CD8-positive, alpha-beta memory T cell (primary cell): ENCODE measurements around the gene RAB31. TPM values are rescaled to one million over a fixed set of nuclear protein-coding genes. Genes with fewer than 3 reads are reported as not detected.
"Not testable (repeated sequence)": the region's sequence is repeated elsewhere in the genome, so short reads cannot be mapped to it uniquely, and the experiment has no call there.

Experiments used
- CTCF ChIA-PET: fragments of 350-600 bp; sonication (Branson Sonifier 250); formaldehyde crosslinking; loops from one replicate; lab custom pipeline; 2021; ENCODE audit warnings: antibody characterized with exemption; lab: Charles Lee
- POLR2A ChIA-PET: fragments of 350-600 bp; sonication (Branson Sonifier 250); formaldehyde crosslinking; loops from one replicate; lab custom pipeline; 2021; ENCODE audit warnings: antibody characterized with exemption; lab: Charles Lee
- DNase-seq, 5 donors: peaks; one replicate each; pipeline versions ENCODE4 v3.0.0 to v3.0.0-alpha.2; 2020 to 2022; ENCODE audit warnings: mixed read lengths in 1 of 5
- H3K27ac ChIP-seq: one replicate; pipeline ENCODE4 v1.7.0; 2013; ENCODE audit warnings: low read depth, mild to moderate bottlenecking, low read length, moderate library complexity
- H3K27me3 ChIP-seq: 2 replicates; pipeline ENCODE4 v1.7.0; 2013; ENCODE audit warnings: low read length, mild to moderate bottlenecking; ENCODE audit not compliant: insufficient read depth, poor library complexity, severe bottlenecking
- H3K36me3 ChIP-seq: 2 replicates; pipeline ENCODE4 v1.7.0; 2013; ENCODE audit warnings: mild to moderate bottlenecking, low read length, moderate library complexity; ENCODE audit not compliant: insufficient read depth
- H3K4me1 ChIP-seq: 2 replicates; pipeline ENCODE4 v1.7.0; 2013; ENCODE audit warnings: mild to moderate bottlenecking, low read length, moderate library complexity; ENCODE audit not compliant: insufficient read depth
- H3K4me3 ChIP-seq: 2 replicates; pipeline ENCODE4 v1.7.0; 2013; ENCODE audit warnings: mild to moderate bottlenecking, low read length
- H3K9me3 ChIP-seq: 2 replicates; pipeline ENCODE4 v1.7.0; 2013; ENCODE audit warnings: mild to moderate bottlenecking, low read length
- H3K27ac Mint-ChIP-seq, 8 donors: one replicate each; pipeline ENCODE4 v1.8.0; 2020 to 2021; ENCODE audit warnings: mixed read lengths in 8 of 8, mild to moderate bottlenecking in 6 of 8, inconsistent platforms in 3 of 8, moderate library complexity in 3 of 8
- H3K27me3 Mint-ChIP-seq, 2 donors: one replicate each; pipeline ENCODE4 v1.8.0; 2020 to 2021; ENCODE audit warnings: mixed read lengths in 2 of 2, mild to moderate bottlenecking in 1 of 2, moderate library complexity in 1 of 2
- H3K36me3 Mint-ChIP-seq, 3 donors: one replicate each; pipeline ENCODE4 v1.8.0; 2020 to 2021; ENCODE audit warnings: mixed read lengths in 3 of 3, inconsistent platforms in 1 of 3, mild to moderate bottlenecking in 1 of 3
- H3K4me1 Mint-ChIP-seq, 3 donors: one replicate each; pipeline ENCODE4 v1.8.0; 2020 to 2021; ENCODE audit warnings: mixed read lengths in 3 of 3, inconsistent platforms in 1 of 3, mild to moderate bottlenecking in 1 of 3
- H3K4me3 Mint-ChIP-seq, 7 donors: one replicate each; pipeline ENCODE4 v1.8.0; 2020 to 2021; ENCODE audit warnings: mixed read lengths in 7 of 7, mild to moderate bottlenecking in 6 of 7, moderate library complexity in 4 of 7, inconsistent platforms in 2 of 7
- H3K9me3 Mint-ChIP-seq, 5 donors: one replicate each; pipeline ENCODE4 v1.8.0; 2020 to 2022; ENCODE audit warnings: mixed read lengths in 5 of 5, mild to moderate bottlenecking in 3 of 5, moderate library complexity in 2 of 5, inconsistent platforms in 1 of 5
- polyA plus RNA-seq: library from polyadenylated mRNA; unstranded; fragments of 300-500 nt; fragmentation: Illumina TruSeq; gene quantifications from one replicate; pipeline ENCODE4 v1.2.3, GENCODE V29; 2021
- total RNA-seq, 2 experiments: library from RNA; stranded (reverse); gene quantifications; one replicate each; pipeline ENCODE4 v1.2.3, GENCODE V29; 2021

Gene RAB31
- total and polyA plus RNA-seq, 3 experiments from 2014 or later = 0.57 to 4.7 (median 1.1) TPM

DNA sequence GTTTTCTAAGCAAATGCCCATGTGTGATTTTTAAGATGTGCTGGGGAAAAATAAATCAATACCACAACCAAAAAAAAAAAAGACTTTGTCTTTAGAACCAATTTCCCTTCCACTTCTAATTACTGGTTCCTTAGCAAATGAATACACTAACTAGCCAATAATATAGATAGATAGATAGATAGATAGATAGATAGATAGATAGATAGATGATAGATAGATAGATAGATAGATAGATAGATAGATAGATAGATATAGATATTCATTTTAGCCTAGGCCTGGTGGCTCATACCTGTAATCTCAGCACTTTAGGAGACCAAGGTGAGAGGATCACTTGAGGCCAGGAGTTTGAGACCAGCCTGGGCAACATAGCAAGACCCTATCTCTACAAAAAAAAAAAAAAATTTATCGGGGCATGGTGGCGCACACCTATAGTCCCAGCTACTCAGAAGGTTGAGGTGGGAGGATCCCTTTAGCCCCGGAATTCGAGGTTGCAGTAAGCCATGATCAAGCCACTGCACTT, 149.4 kb downstream of the RAB31 start:
- H3K36me3 ChIP-seq, H3K4me3 ChIP-seq, H3K9me3 Mint-ChIP-seq, H3K4me1 ChIP-seq, H3K9me3 ChIP-seq, H3K4me1 Mint-ChIP-seq, H3K36me3 Mint-ChIP-seq, DNase-seq, CTCF ChIA-PET, H3K27ac Mint-ChIP-seq, H3K4me3 Mint-ChIP-seq, POLR2A ChIA-PET, H3K27me3 ChIP-seq, H3K27ac ChIP-seq: not testable (repeated sequence)
- peaks cover 2 to 11% of the 10 kb centered on the region in 2 donors for H3K27me3 Mint-ChIP-seq

GRCh38 chr18:9858642-9859041, 150.5 kb downstream of the RAB31 start:
- ChIA-PET CTCF (no interaction called here), POLR2A (no interaction called here)
- no peaks in the 10 kb centered on the region for H3K36me3 ChIP-seq
- H3K27ac ChIP-seq = no peak overlapping the region
- no peak overlapping the region for H3K27ac Mint-ChIP-seq
- no peaks in the 10 kb centered on the region for H3K27me3 ChIP-seq
- DNase-seq = no peak
- no peaks in the 10 kb centered on the region for H3K9me3 ChIP-seq
- H3K4me3 ChIP-seq = no peak overlapping the region
- no peaks in the 10 kb centered on the region for H3K9me3 Mint-ChIP-seq
- no peaks in the 10 kb centered on the region for H3K4me1 ChIP-seq
- H3K27me3 Mint-ChIP-seq = peaks cover 5 to 11% of the 10 kb centered on the region in 2 donors
- H3K4me3 Mint-ChIP-seq = no peak overlapping the region
- no peaks in the 10 kb centered on the region for H3K4me1 Mint-ChIP-seq
- no peaks in the 10 kb centered on the region for H3K36me3 Mint-ChIP-seq

- Mint-ChIP-seq H3K36me3 (no peaks in the 10 kb centered on the region), H3K4me3 (no peak overlapping the region)
Observed at GRCh38 chr18:9859232-9859631, 151.1 kb downstream of the RAB31 start.

GRCh38 chr18:9860682-9861081, 152.6 kb downstream of the RAB31 start:
- Mint-ChIP-seq H3K4me1 (no peaks in the 10 kb centered on the region), H3K9me3 (peaks cover 7 to 10% (median 9%) of the 10 kb centered on the region in 5 donors), H3K4me3 (no peak overlapping the region), H3K27ac (no peak overlapping the region), H3K36me3 (peaks cover 0 to 3% (median 0%) of the 10 kb centered on the region in 3 donors), H3K27me3 (peaks cover 10 to 13% of the 10 kb centered on the region in 2 donors)
- Histone ChIP-seq H3K27me3 (no peaks in the 10 kb centered on the region), H3K4me1 (no peaks in the 10 kb centered on the region), H3K4me3 (no peak overlapping the region), H3K9me3 (no peaks in the 10 kb centered on the region), H3K27ac (no peak overlapping the region), H3K36me3 (no peaks in the 10 kb centered on the region)
- DNase-seq = no peak
- ChIA-PET POLR2A (no interaction called here), CTCF (no interaction called here)

More at GRCh38 chr18:9859232-9859631, 151.1 kb downstream of the RAB31 start:
- CTCF ChIA-PET = no interaction called here
- POLR2A ChIA-PET = no interaction called here
- H3K27ac ChIP-seq = no peak overlapping the region
- no peak for DNase-seq
- no peaks in the 10 kb centered on the region for H3K4me1 ChIP-seq
- no peaks in the 10 kb centered on the region for H3K9me3 ChIP-seq
- no peaks in the 10 kb centered on the region for H3K4me1 Mint-ChIP-seq
- H3K27me3 Mint-ChIP-seq = peaks cover 10 to 14% of the 10 kb centered on the region in 2 donors
- no peak overlapping the region for H3K4me3 ChIP-seq
- no peak overlapping the region for H3K27ac Mint-ChIP-seq
- no peaks in the 10 kb centered on the region for H3K9me3 Mint-ChIP-seq
- no peaks in the 10 kb centered on the region for H3K36me3 ChIP-seq
- no peaks in the 10 kb centered on the region for H3K27me3 ChIP-seq

DNA sequence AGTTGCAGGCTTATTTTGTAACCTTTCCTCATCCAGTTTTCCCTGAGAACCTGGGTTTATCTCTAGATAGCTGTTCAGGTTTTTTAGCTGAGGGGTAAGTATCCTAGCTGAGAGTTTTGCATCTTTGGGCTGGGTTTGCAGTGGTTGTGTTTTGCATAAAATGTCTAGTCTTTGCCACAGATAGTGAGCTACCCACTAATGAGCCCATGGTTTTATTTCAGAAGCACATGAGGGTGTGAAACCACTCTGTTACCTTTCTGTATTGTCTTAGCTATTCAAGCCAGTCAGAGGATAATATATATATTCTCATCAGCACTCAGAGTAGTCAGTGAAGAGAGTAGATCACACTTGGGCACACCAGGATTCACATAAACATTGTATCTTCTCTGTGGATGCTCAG, 153.1 kb downstream of the RAB31 start:
- ChIA-PET CTCF (no interaction called here), POLR2A (no interaction called here)
- Mint-ChIP-seq H3K9me3 (peaks cover 12 to 14% (median 14%) of the 10 kb centered on the region in 5 donors), H3K27ac (no peak overlapping the region), H3K27me3 (peaks cover 11 to 17% of the 10 kb centered on the region in 2 donors), H3K4me3 (no peak overlapping the region), H3K36me3 (peaks cover 0 to 8% (median 0%) of the 10 kb centered on the region in 3 donors), H3K4me1 (no peaks in the 10 kb centered on the region)
- no peaks in the 10 kb centered on the region for H3K36me3 ChIP-seq
- no peak overlapping the region for H3K4me3 ChIP-seq
- H3K27ac ChIP-seq = no peak overlapping the region
- H3K4me1 ChIP-seq = no peaks in the 10 kb centered on the region
- DNase-seq = no peak
- no peaks in the 10 kb centered on the region for H3K27me3 ChIP-seq
- no peaks in the 10 kb centered on the region for H3K9me3 ChIP-seq

DNA sequence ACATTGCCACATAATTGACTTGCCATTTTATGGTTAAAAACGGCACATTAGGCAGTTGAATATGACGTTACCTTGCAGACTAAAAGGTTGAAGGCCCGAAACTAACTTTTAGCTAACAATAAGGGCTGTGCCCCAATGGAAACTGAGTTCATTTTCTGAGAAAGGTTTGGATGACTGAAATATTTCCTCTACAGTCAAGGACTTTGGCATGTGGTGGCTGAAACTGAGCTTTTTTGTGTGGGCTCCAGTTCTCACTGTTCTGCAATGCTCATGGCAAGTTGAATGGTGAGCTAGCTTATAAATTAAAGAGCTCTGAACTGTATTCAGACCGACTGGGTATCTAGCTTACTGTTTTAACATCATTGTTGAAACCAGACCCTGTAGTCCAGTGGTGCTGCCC, 153.8 kb downstream of the RAB31 start:
- peaks cover 0 to 8% (median 0%) of the 10 kb centered on the region in 3 donors for H3K36me3 Mint-ChIP-seq
- DNase-seq = no peak
- no peak overlapping the region for H3K27ac Mint-ChIP-seq
- Histone ChIP-seq H3K27ac (no peak overlapping the region), H3K4me1 (no peaks in the 10 kb centered on the region), H3K36me3 (no peaks in the 10 kb centered on the region), H3K4me3 (no peak overlapping the region), H3K27me3 (no peaks in the 10 kb centered on the region), H3K9me3 (no peaks in the 10 kb centered on the region)
- peaks cover 13 to 17% of the 10 kb centered on the region in 2 donors for H3K27me3 Mint-ChIP-seq
- H3K4me3 Mint-ChIP-seq = no peak overlapping the region
- CTCF ChIA-PET = interaction anchor here (0.9 kb wide), 1 partner anchor 12 kb away, joined by 3 read pairs; no protein-coding TSS in a partner anchor
- peaks cover 13 to 21% (median 15%) of the 10 kb centered on the region in 5 donors for H3K9me3 Mint-ChIP-seq
- POLR2A ChIA-PET = no interaction called here
- no peaks in the 10 kb centered on the region for H3K4me1 Mint-ChIP-seq

- no peak for DNase-seq
- Mint-ChIP-seq H3K27ac (no peak overlapping the region), H3K4me1 (no peaks in the 10 kb centered on the region), H3K27me3 (peaks cover 14 to 17% of the 10 kb centered on the region in 2 donors), H3K4me3 (no peak overlapping the region), H3K9me3 (peaks cover 13 to 23% (median 17%) of the 10 kb centered on the region in 5 donors), H3K36me3 (peaks cover 0 to 8% (median 0%) of the 10 kb centered on the region in 3 donors)
- no peaks in the 10 kb centered on the region for H3K27me3 ChIP-seq
- no peaks in the 10 kb centered on the region for H3K9me3 ChIP-seq
- no peaks in the 10 kb centered on the region for H3K36me3 ChIP-seq
- H3K27ac ChIP-seq = no peak overlapping the region
- no peak overlapping the region for H3K4me3 ChIP-seq
- POLR2A ChIA-PET = no interaction called here
- CTCF ChIA-PET = no interaction called here
- no peaks in the 10 kb centered on the region for H3K4me1 ChIP-seq
Observed at GRCh38 chr18:9862686-9863085, 154.6 kb downstream of the RAB31 start.

DNA sequence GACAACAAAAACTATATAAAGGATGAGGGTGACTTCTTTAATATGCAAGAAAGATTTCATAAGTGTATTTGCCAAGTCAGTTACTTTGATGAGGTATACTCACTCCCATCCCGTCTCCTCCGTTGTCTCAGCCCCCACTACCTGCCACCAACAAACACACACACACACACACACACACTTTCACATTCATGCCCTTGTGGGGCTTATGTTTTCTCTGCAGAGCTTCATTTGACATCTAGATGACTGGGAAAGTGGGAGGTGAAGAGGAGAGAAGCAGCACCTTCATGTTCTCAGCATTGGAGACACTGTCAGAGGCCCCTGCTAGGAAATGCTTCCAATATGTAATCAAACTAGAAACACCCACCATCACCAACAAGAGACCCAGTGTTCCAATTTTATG, 155.2 kb downstream of the RAB31 start:
- Histone ChIP-seq H3K9me3 (no peaks in the 10 kb centered on the region), H3K4me1 (no peaks in the 10 kb centered on the region), H3K27ac (no peak overlapping the region), H3K4me3 (no peak overlapping the region), H3K27me3 (no peaks in the 10 kb centered on the region), H3K36me3 (no peaks in the 10 kb centered on the region)
- no peak for DNase-seq
- no peak overlapping the region for H3K27ac Mint-ChIP-seq
- H3K9me3 Mint-ChIP-seq = peaks cover 13 to 23% (median 17%) of the 10 kb centered on the region in 5 donors
- H3K4me1 Mint-ChIP-seq = no peaks in the 10 kb centered on the region
- H3K36me3 Mint-ChIP-seq = peaks cover 0 to 8% (median 0%) of the 10 kb centered on the region in 3 donors
- CTCF ChIA-PET = no interaction called here
- H3K4me3 Mint-ChIP-seq = no peak overlapping the region
- H3K27me3 Mint-ChIP-seq = peaks cover 14 to 17% of the 10 kb centered on the region in 2 donors
- POLR2A ChIA-PET = no interaction called here
